GM12878 (cell line): Measurements from ENCODE around the gene LYPD8. TPM values are rescaled to one million over a fixed set of nuclear protein-coding genes. Genes with fewer than 3 reads are reported as not detected.

ENCODE experiments used
- ATAC-seq: fragments of 200-7000 bp; cut with Tn5 transposase; 3 replicates; pipeline ENCODE4 v1.9.1; 2020; ENCODE audit warnings: mild to moderate bottlenecking, moderate library complexity
- BruUV-seq: library from RNA; stranded (reverse); fragments of 400-500 nt; replicated peaks from 2 replicates; lab custom pipeline; 2021; lab: Mats Ljungman, UMichigan
- CTCF ChIA-PET: fragments of 300-600 bp; sonication (Branson Sonifier 250); formaldehyde crosslinking; extraction: SDS; loops from one replicate; lab custom pipeline; 2021; ENCODE audit warnings: inconsistent platforms; lab: Yijun Ruan, JAX
- POLR2A ChIA-PET: fragments of 350-600 bp; formaldehyde crosslinking; extraction: SDS; loops from one replicate; lab custom pipeline; 2021; ENCODE audit warnings: inconsistent platforms; lab: Charles Lee
- RAD21 ChIA-PET: fragments of 300-600 bp; sonication (Branson Sonifier 250); formaldehyde crosslinking; loops from one replicate; lab custom pipeline; 2023; ENCODE audit warnings: antibody characterized with exemption; ENCODE audit not compliant: unreplicated experiment; lab: Charles Lee
- SMC1A ChIA-PET: fragments of 300-600 bp; sonication (Branson Sonifier 250); formaldehyde crosslinking; loops from one replicate; lab custom pipeline; 2023; ENCODE audit not compliant: unreplicated experiment, uncharacterized antibody; lab: Charles Lee
- DNase-seq: peaks from one replicate; pipeline ENCODE4 v3.0.0-alpha.2; 2011; ENCODE audit warnings: low read depth, low spot score
- FAIRE-seq: peaks from 3 replicates; lab custom pipeline; 2011; peaks lifted over from hg19 to GRCh38; lab: Jason Lieb, UNC
- H2AFZ ChIP-seq: 2 replicates; pipeline ENCODE4 v1.6.0; 2011; ENCODE audit warnings: low read depth, low read length, control low read depth; ENCODE audit not compliant: control insufficient read depth
- H3K27ac ChIP-seq: 2 replicates; pipeline ENCODE4 v1.5.1; 2011; ENCODE audit warnings: control low read depth; ENCODE audit not compliant: control insufficient read depth, insufficient read depth
- H3K27me3 ChIP-seq, 2 experiments: replicated peaks in 1 of 2; 2 replicates each; pipeline versions ENCODE4 v1.6.0 to v1.6.1; 2011; ENCODE audit warnings: low read length in 1 of 2; ENCODE audit not compliant: control insufficient read depth in 2 of 2, insufficient read depth in 2 of 2
- H3K36me3 ChIP-seq, 2 experiments: 2 replicates each; pipeline ENCODE4 v1.5.1; 2011; ENCODE audit warnings: low read length in 1 of 2; ENCODE audit not compliant: control insufficient read depth in 2 of 2, insufficient read depth in 2 of 2
- H3K4me1 ChIP-seq: 2 replicates; pipeline ENCODE4 v1.6.1; 2011; ENCODE audit warnings: mild to moderate bottlenecking, low read length, moderate library complexity, mixed read lengths; ENCODE audit not compliant: control insufficient read depth, insufficient read depth
- H3K4me2 ChIP-seq: 2 replicates; pipeline ENCODE4 v1.6.0; 2011; ENCODE audit warnings: control low read depth; ENCODE audit not compliant: control insufficient read depth, insufficient read depth
- H3K4me3 ChIP-seq: fragments of 200-600 bp; sonication (generic); 2 replicates; pipeline ENCODE4 v1.5.1; 2016
- H3K79me2 ChIP-seq: 2 replicates; pipeline ENCODE4 v1.6.0; 2011; ENCODE audit warnings: low read length; ENCODE audit not compliant: control insufficient read depth, insufficient read depth
- H3K9ac ChIP-seq: 2 replicates; pipeline ENCODE4 v1.8.0; 2011; ENCODE audit warnings: low read length, control low read depth, mixed read lengths; ENCODE audit not compliant: control insufficient read depth, insufficient read depth
- H3K9me3 ChIP-seq: replicated peaks from 3 replicates; pipeline ENCODE4 v1.5.1; 2011; ENCODE audit warnings: mild to moderate bottlenecking, low read length; ENCODE audit not compliant: control insufficient read depth, insufficient read depth
- H4K20me1 ChIP-seq: 2 replicates; pipeline ENCODE4 v1.6.0; 2011; ENCODE audit not compliant: control insufficient read depth, insufficient read depth
- BRCA1 ChIP-seq: IDR thresholded peaks from 2 replicates; pipeline ENCODE4 v1.6.1; 2011; ENCODE audit warnings: low read depth, low read length, improper control_type of control experiment
- E2F8 ChIP-seq: fragments of 450-650 bp; IDR thresholded peaks from 2 replicates; pipeline ENCODE4 v1.6.1; 2018; ENCODE audit warnings: mild to moderate bottlenecking, low read depth, moderate library complexity; ENCODE audit not compliant: partially characterized antibody
- ESRRA ChIP-seq: IDR thresholded peaks from 2 replicates; pipeline ENCODE4 v1.6.1; 2012; ENCODE audit warnings: mild to moderate bottlenecking, low read length, improper control_type of control experiment
- FOXM1 ChIP-seq: IDR thresholded peaks from 2 replicates; pipeline ENCODE4 v1.6.1; 2012; ENCODE audit warnings: low read depth, mild to moderate bottlenecking, inconsistent platforms, low read length, moderate library complexity
- HCFC1 ChIP-seq: fragments of 150-350 bp; IDR thresholded peaks from 2 replicates; pipeline ENCODE4 v1.6.1; 2014; ENCODE audit warnings: low read length
- HDAC2 ChIP-seq: fragments of 200-600 bp; sonication (generic); IDR thresholded peaks from 2 replicates; pipeline ENCODE4 v1.6.1; 2017
- HSF1 ChIP-seq: fragments of 150-350 bp; IDR thresholded peaks from 2 replicates; pipeline ENCODE4 v1.6.1; 2014; ENCODE audit warnings: mild to moderate bottlenecking, low read depth, low read length
- MEF2A ChIP-seq: IDR thresholded peaks from 2 replicates; pipeline ENCODE4 v1.6.1; 2011; ENCODE audit warnings: low read depth, mild to moderate bottlenecking, low read length, moderate library complexity; ENCODE audit not compliant: insufficient read depth
- MXI1 ChIP-seq: fragments of 150-350 bp; IDR thresholded peaks from 2 replicates; pipeline ENCODE4 v1.6.1; 2011; ENCODE audit warnings: low read depth, mild to moderate bottlenecking, inconsistent platforms, low read length, improper control_type of control experiment
- PBX3 ChIP-seq: IDR thresholded peaks from 2 replicates; pipeline ENCODE4 v1.6.1; 2011; ENCODE audit warnings: mild to moderate bottlenecking, low read depth, low read length, moderate library complexity; ENCODE audit not compliant: insufficient replicate concordance
- SMAD5 ChIP-seq: IDR thresholded peaks from 2 replicates; pipeline ENCODE4 v1.6.1; 2016; ENCODE audit warnings: antibody characterized with exemption, low read depth
- SREBF2 ChIP-seq: IDR thresholded peaks from 2 replicates; pipeline ENCODE4 v1.6.1; 2012; ENCODE audit warnings: mild to moderate bottlenecking, low read length
- ZNF622 ChIP-seq: fragments of 450-650 bp; IDR thresholded peaks from 2 replicates; pipeline ENCODE4 v1.6.1; 2017; ENCODE audit warnings: mild to moderate bottlenecking, inconsistent platforms
- WGBS: methylation state at CpG from one replicate; pipeline ENCODE4 v1.1.6; 2016; ENCODE audit warnings: low lambda C conversion rate; ENCODE audit not compliant: insufficient replicate concordance, insufficient coverage; ENCODE audit errors: missing lambda C conversion rate; 5-methylcytosine and 5-hydroxymethylcytosine counted together
- in situ Hi-C: fragments of 300-500 bp; cut with MboI; formaldehyde crosslinking; loops from 9 replicates; pipeline ENCODE4 v1.14.3; 2018; ENCODE audit warnings: mixed read lengths
- intact Hi-C: fragments of 100-400 bp; cut with micrococcal nuclease; formaldehyde crosslinking; loops from one replicate; pipeline ENCODE4 v1.14.2; 2022; ENCODE audit not compliant: unreplicated experiment
- polyA plus RNA-seq, 11 experiments: library from polyadenylated mRNA; depleted of rRNA in 4 of 11; unstranded in 6 of 11; stranded (reverse) in 5 of 11; fragments of >200 nt; fragmentation: Nextera tagmentation in 4 of 11; fragmentation: Illumina TruSeq in 1 of 11; extraction: Ambion mirVana in 4 of 11; extraction: Trizol in 1 of 11; gene quantifications; 1 replicate in 1 of 11; 2 replicates in 10 of 11; pipeline versions ENCODE4 v1.2.1 to v1.2.3, GENCODE V29; 2011 to 2016; ENCODE audit warnings: inconsistent platforms in 2 of 11, missing spikeins in 2 of 11, low read depth in 1 of 11
- total RNA-seq, 4 experiments: library from RNA; depleted of rRNA in 3 of 4; stranded (reverse); fragments of >200 nt in 3 of 4; fragmentation: Illumina TruSeq in 1 of 4; extraction: Trizol in 1 of 4; gene quantifications; 2 replicates each; pipeline versions ENCODE4 v1.2.1 to v1.2.3, GENCODE V29; 2013 to 2021

LYPD8 gene
- total and polyA plus RNA-seq, 10 of the 15 experiments (the other 5 are each of a cell fraction or from before 2014, with no cell fraction given), result 0.13 to 0.40 (median 0.18) TPM; not detected in 7

DNA sequence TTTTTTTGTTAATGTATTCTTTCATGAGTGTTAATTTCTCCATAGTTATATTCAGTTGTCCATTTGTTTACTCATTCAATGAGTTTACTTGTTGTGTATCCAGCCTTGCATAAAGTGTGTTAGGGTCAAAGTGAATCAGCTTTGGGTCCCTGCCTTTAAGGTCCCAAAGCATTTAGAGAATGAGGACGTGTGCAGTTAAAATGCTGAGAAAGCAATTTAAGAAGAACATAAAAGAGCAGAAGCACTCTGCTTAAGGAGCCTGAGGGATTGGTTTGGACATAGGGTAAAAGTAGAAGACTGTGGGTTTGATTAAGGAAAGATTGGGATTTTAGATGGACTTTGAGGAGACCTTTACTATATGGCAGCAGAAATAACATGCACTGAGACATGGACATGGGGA is 56.5 kb downstream of the LYPD8 start:
- Histone ChIP-seq H2AFZ (no peak overlapping the region), H3K27ac (no peak overlapping the region), H3K9ac (no peak overlapping the region), H3K4me3 (no peak overlapping the region), H4K20me1 (no peaks in the 10 kb centered on the region), H3K4me1 (no peaks in the 10 kb centered on the region), H3K36me3 (no peaks in the 10 kb centered on the region), H3K4me2 (no peak overlapping the region), H3K9me3 (no peaks in the 10 kb centered on the region), H3K79me2 (no peaks in the 10 kb centered on the region), H3K27me3 (no peaks in the 10 kb centered on the region)
- ChIA-PET CTCF (interaction anchor here (2.6 to 4.1 kb wide), 3 partner anchors 87 to 108 kb away, joined by 8 to 20 read pairs (median 15); no protein-coding TSS in a partner anchor), SMC1A (interaction anchor here (1.2 to 5.2 kb wide), 3 partner anchors 40 to 106 kb away, joined by 3 to 60 read pairs (median 8); no protein-coding TSS in a partner anchor), RAD21 (interaction anchor here (0.9 to 4.9 kb wide), 2 partner anchors 106 to 107 kb away, joined by 5 to 53 read pairs; no protein-coding TSS in a partner anchor), POLR2A (interaction anchor here (1.2 kb wide), 1 partner anchor 123 kb away, joined by 3 read pairs; no protein-coding TSS in a partner anchor)
- no peak for FAIRE-seq
- intact Hi-C loops, result loop anchor here (5.0 kb wide), 1 partner anchor 457 kb away; no protein-coding TSS in a partner anchor
- WGBS, result 32% methylated on average over 1 of the region's 1 CpG
- in situ Hi-C loops, result loop anchor here (5.0 kb wide), 1 partner anchor 108 kb away; no protein-coding TSS in a partner anchor
- DNase-seq, result no peak
- TF ChIP-seq SREBF2 (no peak), HCFC1 (no peak), FOXM1 (no peak), BRCA1 (no peak), ESRRA (no peak), HDAC2 (no peak), PBX3 (no peak), E2F8 (no peak), HSF1 (no peak), MXI1 (no peak), MEF2A (no peak), SMAD5 (no peak), ZNF622 (no peak)
- no TSS peak for BruUV-seq
- ATAC-seq, result no peak
